NT2/D1 (cell line): Measurements from ENCODE around the gene RPL28.

Experiments used
- SUZ12 ChIP-seq: IDR thresholded peaks from 2 replicates; pipeline ENCODE4 v1.6.1; 2011; ENCODE audit not compliant: insufficient read length, insufficient read depth; ENCODE audit errors: extremely low read depth
- ZNF274 ChIP-seq: IDR thresholded peaks from 2 replicates; pipeline ENCODE4 v1.6.1; 2011; ENCODE audit warnings: mild to moderate bottlenecking, low read depth, low read length

GRCh38 chr19:55392820-55393761 is 7.4 kb downstream of the RPL28 start:
- TF ChIP-seq ZNF274 = no peak
- no peak for TF ChIP-seq SUZ12
